ENCODE data around the gene CFAP74.

The CFAP74 gene

DNA sequence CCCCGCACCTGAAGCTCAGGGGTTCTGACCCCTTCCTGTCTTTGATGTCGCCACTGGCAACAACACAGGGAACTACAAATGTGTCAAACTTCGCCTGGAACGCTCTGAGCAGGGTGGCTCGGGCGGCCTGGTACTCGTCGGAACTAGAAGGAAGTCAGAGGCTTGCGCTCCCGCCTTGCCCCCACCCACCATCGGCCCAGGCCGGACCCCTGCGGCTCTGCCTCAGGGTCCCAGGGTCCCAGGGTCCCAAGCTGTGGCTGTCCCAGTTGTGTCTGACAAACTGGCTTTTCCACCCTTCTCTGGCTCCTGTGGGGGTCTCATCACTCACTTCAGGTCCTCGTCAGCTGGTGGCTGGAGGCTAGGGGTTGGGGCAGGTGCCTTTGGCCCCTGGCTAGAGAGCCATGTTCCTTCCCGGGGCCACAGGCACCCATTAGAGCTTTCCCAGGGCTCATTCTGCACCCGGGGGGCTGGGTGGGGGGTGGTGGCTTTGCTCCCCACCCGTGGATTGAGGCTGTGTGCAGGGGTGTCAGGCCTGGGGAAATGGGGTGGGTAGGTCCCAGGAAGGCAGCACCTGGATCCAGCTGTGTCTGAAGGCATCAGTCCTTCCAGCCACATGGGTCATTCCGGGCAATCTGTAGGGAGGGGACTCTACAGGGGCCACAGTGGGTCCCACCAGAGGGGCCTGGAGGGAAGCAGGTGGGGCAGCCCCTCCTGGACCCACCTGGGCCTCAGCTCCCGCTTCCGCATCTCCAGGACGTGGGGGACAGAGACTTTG is 76.5 kb downstream of the CFAP74 start:
- Histone ChIP-seq H3K27me3 (ENCODE audit: control insufficient read depth, insufficient read depth, low read length, poor library complexity, severe bottlenecking) (no peaks in the 10 kb centered on the region), H3K4me3 (ENCODE audit: insufficient read depth, low read depth, low read length) (no peak overlapping the region), H3K4me1 (ENCODE audit: control insufficient read depth, insufficient read depth, low read length) (peaks cover 8% of the 10 kb centered on the region), H3K27ac (ENCODE audit: insufficient read depth, low read depth, low read length, poor library complexity, severe bottlenecking) (no peak overlapping the region), H3K9me3 (ENCODE audit: control insufficient read depth, low read length) (no peaks in the 10 kb centered on the region), H3K36me3 (ENCODE audit: control insufficient read depth, insufficient read depth, low read length) (no peaks in the 10 kb centered on the region)
- WGBS, 2 experiments, result 91 to 92% methylated on average over 21 of the region's 21 CpGs

DNA sequence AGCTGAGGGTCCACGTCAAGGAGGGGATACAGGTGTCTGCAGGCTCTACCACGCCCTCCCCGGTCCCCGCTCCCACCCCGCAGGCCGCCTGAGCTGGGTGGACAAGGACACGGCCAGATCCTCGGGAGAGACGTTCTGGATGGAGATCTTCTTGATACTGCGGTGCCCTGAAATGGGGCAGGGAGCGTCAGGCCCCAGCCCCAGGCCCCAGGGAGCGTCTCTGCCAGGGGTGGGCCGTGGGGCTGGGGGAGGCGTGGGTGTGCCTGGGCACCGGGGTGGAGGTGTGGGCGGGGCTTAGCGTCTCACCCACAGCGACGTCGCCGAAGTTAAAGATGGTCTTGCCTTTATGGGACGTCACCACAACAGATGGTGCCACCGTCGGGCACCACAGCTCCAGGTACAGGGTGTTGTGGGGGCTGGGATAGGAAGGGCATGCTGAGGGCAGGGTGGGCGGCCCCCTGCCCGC is 77.2 kb downstream of the CFAP74 start:
- Histone ChIP-seq H3K27ac (ENCODE audit: insufficient read depth, low read depth, low read length, poor library complexity, severe bottlenecking) (no peak overlapping the region), H3K36me3 (ENCODE audit: control insufficient read depth, insufficient read depth, low read length) (no peaks in the 10 kb centered on the region), H3K27me3 (ENCODE audit: control insufficient read depth, insufficient read depth, low read length, poor library complexity, severe bottlenecking) (no peaks in the 10 kb centered on the region), H3K4me3 (ENCODE audit: insufficient read depth, low read depth, low read length) (no peak overlapping the region), H3K9me3 (ENCODE audit: control insufficient read depth, low read length) (no peaks in the 10 kb centered on the region), H3K4me1 (ENCODE audit: control insufficient read depth, insufficient read depth, low read length) (peaks cover 8% of the 10 kb centered on the region)
- WGBS, 2 experiments, result 89 to 91% methylated on average over 26 of the region's 26 CpGs

DNA sequence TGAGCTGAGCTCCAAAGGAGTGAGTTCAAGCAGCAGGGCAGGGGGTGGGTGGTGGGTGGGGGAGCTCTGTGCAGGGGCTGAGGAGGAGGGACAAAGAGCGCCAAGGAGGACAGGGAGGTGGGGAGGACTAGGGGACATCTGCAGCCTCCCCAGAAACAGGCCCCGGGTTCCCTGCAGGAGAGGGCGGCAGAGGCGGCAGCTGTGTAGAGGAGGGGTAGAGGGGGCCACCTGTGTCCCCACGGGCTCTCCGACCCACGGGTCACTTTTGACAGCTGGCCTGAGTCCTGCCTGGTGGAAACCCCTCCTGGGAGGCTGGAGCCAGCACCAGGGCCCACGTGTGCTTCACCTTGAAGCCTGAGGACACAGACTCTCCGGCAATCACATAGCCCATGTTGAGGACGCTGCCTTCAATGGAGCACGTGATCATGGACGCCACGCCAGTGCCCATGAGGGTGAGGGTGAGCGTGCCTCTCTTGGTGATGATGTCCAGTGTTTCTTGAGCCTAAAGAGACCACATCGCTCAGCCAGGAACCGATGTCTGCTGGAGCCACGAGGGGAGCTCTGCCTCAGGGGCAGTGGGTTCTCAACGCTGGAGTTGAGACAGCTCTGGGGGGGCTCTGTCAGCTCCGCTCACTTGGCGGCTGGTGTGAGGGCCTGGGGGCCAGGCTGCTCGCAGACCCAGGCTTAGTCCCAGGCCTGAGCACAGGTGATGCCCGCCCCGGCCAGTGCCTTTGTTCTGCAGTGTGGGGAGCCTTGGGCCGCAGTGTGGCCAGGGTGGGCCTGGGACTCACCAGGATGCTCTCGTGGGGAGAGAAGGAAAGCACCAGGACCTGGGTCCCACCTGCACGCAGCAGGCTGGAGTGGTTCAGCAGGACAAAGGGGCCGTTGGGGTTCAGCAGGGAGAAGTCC is 77.9 kb downstream of the CFAP74 start:
- H3K27me3 ChIP-seq (ENCODE audit: control insufficient read depth, insufficient read depth, low read length, poor library complexity, severe bottlenecking), result no peaks in the 10 kb centered on the region
- 92 to 94% methylated on average over 27 of the region's 27 CpGs for WGBS, 2 experiments

DNA sequence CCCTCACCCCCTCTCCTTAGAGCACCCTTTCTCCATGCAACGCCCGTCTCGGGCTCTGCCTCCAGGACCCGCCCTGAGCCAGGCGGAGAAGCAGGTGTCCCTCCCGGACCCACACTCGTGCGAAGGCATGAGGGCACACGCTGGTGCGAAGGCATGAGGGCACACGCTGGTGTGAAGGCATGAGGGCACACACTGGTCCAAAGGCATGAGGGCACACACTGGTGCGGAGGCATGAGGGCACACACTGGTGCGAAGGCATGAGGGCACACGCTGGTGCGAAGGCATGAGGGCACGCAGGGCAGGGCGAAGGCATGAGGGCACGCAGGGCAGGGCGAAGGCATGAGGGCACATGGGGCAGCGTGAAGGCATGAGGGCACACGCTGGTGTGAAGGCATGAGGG is 78.7 kb downstream of the CFAP74 start:
- no peak overlapping the region for H3K27ac ChIP-seq (ENCODE audit: insufficient read depth, low read depth, low read length, poor library complexity, severe bottlenecking)
- no peaks in the 10 kb centered on the region for H3K9me3 ChIP-seq (ENCODE audit: control insufficient read depth, low read length)
- H3K4me3 ChIP-seq (ENCODE audit: insufficient read depth, low read depth, low read length), result no peak overlapping the region
- no peaks in the 10 kb centered on the region for H3K36me3 ChIP-seq (ENCODE audit: control insufficient read depth, insufficient read depth, low read length)
- H3K27me3 ChIP-seq (ENCODE audit: control insufficient read depth, insufficient read depth, low read length, poor library complexity, severe bottlenecking), result no peaks in the 10 kb centered on the region
- peaks cover 8% of the 10 kb centered on the region for H3K4me1 ChIP-seq (ENCODE audit: control insufficient read depth, insufficient read depth, low read length)
- WGBS, 2 experiments, result 96% methylated on average over 21 of the region's 21 CpGs

More for the DNA sequence above, 77.9 kb downstream of the CFAP74 start:
- Histone ChIP-seq H3K4me1 (ENCODE audit: control insufficient read depth, insufficient read depth, low read length) (peaks cover 8% of the 10 kb centered on the region), H3K36me3 (ENCODE audit: control insufficient read depth, insufficient read depth, low read length) (no peaks in the 10 kb centered on the region), H3K4me3 (ENCODE audit: insufficient read depth, low read depth, low read length) (no peak overlapping the region), H3K9me3 (ENCODE audit: control insufficient read depth, low read length) (no peaks in the 10 kb centered on the region), H3K27ac (ENCODE audit: insufficient read depth, low read depth, low read length, poor library complexity, severe bottlenecking) (no peak overlapping the region)

DNA sequence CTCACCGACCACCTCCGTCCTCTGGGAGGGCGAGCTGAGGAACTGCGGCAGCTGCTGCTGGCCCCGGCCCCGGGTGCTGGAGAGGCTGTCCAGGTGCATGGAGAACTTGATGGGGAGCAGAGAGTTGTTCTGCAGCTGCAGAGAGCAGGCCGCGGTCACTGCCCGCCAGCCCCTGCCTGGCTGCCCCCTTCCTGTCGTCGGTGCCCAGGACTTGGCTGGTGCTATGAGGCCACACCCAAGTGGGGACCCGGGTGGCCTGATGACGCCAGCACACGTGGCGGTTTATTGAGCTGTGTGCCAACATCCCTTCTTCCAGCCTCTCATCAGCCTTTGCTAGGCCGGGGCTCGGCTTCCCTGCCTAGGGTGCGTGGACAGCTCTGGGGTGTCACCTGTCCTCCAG is 79.2 kb downstream of the CFAP74 start:
- Histone ChIP-seq H3K27ac (ENCODE audit: insufficient read depth, low read depth, low read length, poor library complexity, severe bottlenecking) (no peak overlapping the region), H3K4me3 (ENCODE audit: insufficient read depth, low read depth, low read length) (no peak overlapping the region), H3K27me3 (ENCODE audit: control insufficient read depth, insufficient read depth, low read length, poor library complexity, severe bottlenecking) (no peaks in the 10 kb centered on the region), H3K9me3 (ENCODE audit: control insufficient read depth, low read length) (no peaks in the 10 kb centered on the region), H3K36me3 (ENCODE audit: control insufficient read depth, insufficient read depth, low read length) (no peaks in the 10 kb centered on the region), H3K4me1 (ENCODE audit: control insufficient read depth, insufficient read depth, low read length) (peaks cover 8% of the 10 kb centered on the region)
- 87 to 89% methylated on average over 17 of the region's 18 CpGs for WGBS, 2 experiments

DNA sequence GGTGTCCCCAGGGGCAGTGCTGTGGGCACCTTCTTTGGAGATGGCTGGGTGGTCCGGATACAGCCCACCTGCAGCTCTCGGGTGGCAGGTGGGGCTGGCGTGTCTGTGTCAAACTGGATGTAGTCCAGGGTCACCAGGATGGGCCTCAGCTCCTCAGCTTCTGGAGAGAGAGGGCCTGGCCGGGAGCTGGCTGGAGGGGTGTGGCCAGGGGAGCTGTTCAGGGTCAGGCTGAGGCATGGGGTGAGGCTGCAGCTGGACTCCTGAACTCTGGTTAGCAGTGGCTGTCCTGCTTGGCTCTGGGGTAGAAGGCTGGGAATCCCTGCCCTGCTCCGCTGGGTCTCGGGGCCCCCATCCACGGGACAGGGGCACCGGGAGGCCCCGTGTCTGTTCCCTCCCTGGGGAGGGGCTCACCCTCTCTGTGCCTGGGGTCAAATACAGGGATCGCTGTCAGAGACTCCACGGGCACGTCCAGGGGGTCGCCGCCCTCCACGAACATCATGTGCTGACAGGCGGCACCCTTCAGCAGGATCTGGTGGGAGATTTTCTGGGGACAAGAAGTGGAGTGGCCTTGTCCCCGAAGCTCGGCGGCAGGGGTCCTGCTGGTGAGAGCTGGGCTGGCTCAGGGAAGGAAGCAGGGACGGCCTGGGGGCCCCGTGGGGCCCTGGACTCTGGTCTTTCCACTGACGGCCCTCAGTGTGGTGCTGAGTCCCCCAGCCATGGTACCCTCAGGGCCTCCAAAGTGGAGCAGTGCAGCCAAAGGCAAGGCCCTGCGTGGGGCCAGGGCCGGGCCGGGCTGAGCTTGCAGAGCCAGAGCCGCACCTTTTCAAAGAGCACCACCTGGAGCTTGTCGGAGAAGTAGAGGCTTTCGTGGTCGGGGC is 80.4 kb downstream of the CFAP74 start:
- Histone ChIP-seq H3K4me1 (ENCODE audit: control insufficient read depth, insufficient read depth, low read length) (peaks cover 16% of the 10 kb centered on the region), H3K27ac (ENCODE audit: insufficient read depth, low read depth, low read length, poor library complexity, severe bottlenecking) (no peak overlapping the region), H3K36me3 (ENCODE audit: control insufficient read depth, insufficient read depth, low read length) (no peaks in the 10 kb centered on the region), H3K27me3 (ENCODE audit: control insufficient read depth, insufficient read depth, low read length, poor library complexity, severe bottlenecking) (peaks cover 8% of the 10 kb centered on the region), H3K9me3 (ENCODE audit: control insufficient read depth, low read length) (no peaks in the 10 kb centered on the region), H3K4me3 (ENCODE audit: insufficient read depth, low read depth, low read length) (no peak overlapping the region)
- 86% methylated on average over 29 of the region's 29 CpGs for WGBS, 2 experiments

DNA sequence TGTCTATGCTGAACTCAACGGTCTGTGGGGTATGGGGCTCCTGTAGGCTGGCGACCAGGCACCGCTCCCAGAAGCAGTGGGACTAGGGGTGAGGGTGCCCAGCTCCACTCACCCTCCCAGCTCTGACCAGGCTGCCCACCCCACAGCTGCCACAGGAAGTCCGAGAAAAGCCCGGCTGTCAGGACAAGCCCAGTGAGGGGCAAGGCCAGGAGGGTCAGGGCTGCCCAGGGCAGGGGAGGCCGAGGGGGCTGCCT is 81.0 kb downstream of the CFAP74 start:
- H3K27ac ChIP-seq (ENCODE audit: insufficient read depth, low read depth, low read length, poor library complexity, severe bottlenecking), result no peak overlapping the region
- peaks cover 13% of the 10 kb centered on the region for H3K27me3 ChIP-seq (ENCODE audit: control insufficient read depth, insufficient read depth, low read length, poor library complexity, severe bottlenecking)
- 91 to 95% methylated on average over 6 of the region's 6 CpGs for WGBS, 2 experiments
- H3K36me3 ChIP-seq (ENCODE audit: control insufficient read depth, insufficient read depth, low read length), result no peaks in the 10 kb centered on the region
- H3K9me3 ChIP-seq (ENCODE audit: control insufficient read depth, low read length), result no peaks in the 10 kb centered on the region
- H3K4me1 ChIP-seq (ENCODE audit: control insufficient read depth, insufficient read depth, low read length), result peaks cover 16% of the 10 kb centered on the region
- H3K4me3 ChIP-seq (ENCODE audit: insufficient read depth, low read depth, low read length), result no peak overlapping the region

DNA sequence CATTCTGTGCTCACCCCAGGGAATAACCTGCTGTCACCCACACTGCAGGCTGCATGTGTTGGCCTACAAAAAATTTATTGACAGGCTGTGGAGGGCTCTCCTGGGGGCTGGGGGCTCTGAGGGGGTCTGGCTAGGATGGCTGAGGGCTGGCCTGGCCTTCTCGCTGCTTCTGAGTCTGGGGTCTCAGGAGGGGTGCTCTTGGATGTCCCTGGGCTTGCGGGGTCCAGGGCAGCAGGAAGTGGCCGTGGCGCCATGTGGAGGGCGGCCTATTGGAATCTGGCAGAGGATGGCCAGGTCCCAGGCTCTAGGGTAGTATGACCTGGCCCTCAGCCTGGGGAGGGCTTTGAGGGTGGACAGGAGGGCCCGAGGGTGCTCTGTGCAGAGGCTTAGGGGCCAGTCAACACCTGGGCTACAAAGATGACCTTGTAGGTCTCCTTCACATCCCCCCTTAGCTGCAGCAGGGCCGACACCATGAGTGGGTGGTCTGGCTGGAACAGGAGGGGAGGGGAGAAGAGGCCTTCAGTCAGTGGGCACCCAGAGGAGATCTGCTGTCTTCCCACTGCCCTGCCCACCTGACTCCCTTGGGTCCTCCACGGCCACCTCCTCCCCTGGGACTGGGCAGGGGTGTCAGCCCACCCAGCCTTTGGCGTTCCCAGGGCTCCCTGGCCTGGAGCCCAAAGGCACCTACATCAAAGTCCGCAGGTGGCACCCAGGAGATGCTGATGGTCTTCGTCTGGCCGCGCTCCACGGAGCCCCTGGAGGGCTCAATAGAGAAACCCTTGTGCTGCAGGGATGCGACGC is 81.5 kb downstream of the CFAP74 start:
- H3K27me3 ChIP-seq (ENCODE audit: control insufficient read depth, insufficient read depth, low read length, poor library complexity, severe bottlenecking), result peaks cover 13% of the 10 kb centered on the region
- no peaks in the 10 kb centered on the region for H3K36me3 ChIP-seq (ENCODE audit: control insufficient read depth, insufficient read depth, low read length)
- no peak overlapping the region for H3K4me3 ChIP-seq (ENCODE audit: insufficient read depth, low read depth, low read length)
- WGBS, 2 experiments, result 94% methylated on average over 16 of the region's 16 CpGs
- no peaks in the 10 kb centered on the region for H3K9me3 ChIP-seq (ENCODE audit: control insufficient read depth, low read length)
- peaks cover 16% of the 10 kb centered on the region for H3K4me1 ChIP-seq (ENCODE audit: control insufficient read depth, insufficient read depth, low read length)
- H3K27ac ChIP-seq (ENCODE audit: insufficient read depth, low read depth, low read length, poor library complexity, severe bottlenecking), result no peak overlapping the region

DNA sequence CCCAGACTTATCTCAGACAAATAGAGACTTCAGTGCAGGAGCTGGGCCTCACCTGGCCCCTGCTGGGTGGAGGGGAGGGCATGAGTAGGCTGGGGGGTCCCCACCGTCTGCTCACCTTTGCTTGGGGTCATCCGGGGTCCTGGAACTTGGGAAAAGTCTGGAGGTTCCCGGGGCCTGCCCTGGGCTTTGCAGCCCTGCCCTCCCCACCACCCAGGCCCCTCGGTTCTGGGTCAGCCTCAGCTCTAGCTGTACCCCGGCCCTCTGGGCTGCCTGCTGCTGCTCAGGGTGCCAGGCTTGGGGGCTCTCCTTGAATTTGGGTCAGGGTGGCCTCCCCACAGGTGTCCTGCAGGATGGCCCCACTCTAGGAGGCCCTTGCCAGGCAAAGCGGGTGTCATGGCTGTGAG is 82.1 kb downstream of the CFAP74 start:
- Histone ChIP-seq H3K27me3 (ENCODE audit: control insufficient read depth, insufficient read depth, low read length, poor library complexity, severe bottlenecking) (peaks cover 13% of the 10 kb centered on the region), H3K27ac (ENCODE audit: insufficient read depth, low read depth, low read length, poor library complexity, severe bottlenecking) (no peak overlapping the region), H3K4me3 (ENCODE audit: insufficient read depth, low read depth, low read length) (no peak overlapping the region), H3K36me3 (ENCODE audit: control insufficient read depth, insufficient read depth, low read length) (no peaks in the 10 kb centered on the region), H3K4me1 (ENCODE audit: control insufficient read depth, insufficient read depth, low read length) (peaks cover 16% of the 10 kb centered on the region), H3K9me3 (ENCODE audit: control insufficient read depth, low read length) (no peaks in the 10 kb centered on the region)
- 92 to 93% methylated on average over 6 of the region's 6 CpGs for WGBS, 2 experiments

All from ectodermal cell (in vitro differentiated cells).